Fibroblast of skin of left biceps (primary cell): ENCODE measurements around the gene C2orf68.
"Not testable (repeated sequence)": the region's sequence is repeated elsewhere in the genome, so short reads cannot be mapped to it uniquely, and the experiment has no call there.

Experiments used
- DNase-seq, 2 experiments: peaks; one replicate each; pipeline ENCODE4 v3.0.0-alpha.2; 2013; ENCODE audit warnings: low read depth in 2 of 2

Gene C2orf68

GRCh38 chr2:85628658-85629057 is 16.8 kb upstream of the C2orf68 start:
- DNase-seq, result no peak

- no peak for DNase-seq
Measured at GRCh38 chr2:85623991-85624390, 12.1 kb upstream of the C2orf68 start.

GRCh38 chr2:85621338-85621737 is 9.5 kb upstream of the C2orf68 start:
- no peak for DNase-seq

- no peak for DNase-seq
Measured at GRCh38 chr2:85619617-85620016, 7.8 kb upstream of the C2orf68 start.

- DNase-seq, result not testable (repeated sequence)
Measured at GRCh38 chr2:85617723-85618122, 5.9 kb upstream of the C2orf68 start.

GRCh38 chr2:85615413-85615728 is 3.5 kb upstream of the C2orf68 start:
- DNase-seq, result no peak

- DNase-seq, result not testable (repeated sequence)
Measured at GRCh38 chr2:85614757-85615156, 2.9 kb upstream of the C2orf68 start.

- no peak for DNase-seq
Measured at GRCh38 chr2:85613717-85614515, 2.0 kb upstream of the C2orf68 start.

- DNase-seq, result no peak
Measured at GRCh38 chr2:85611217-85611704, 605 bp downstream of the C2orf68 start.

GRCh38 chr2:85607268-85608215 is 4.3 kb downstream of the C2orf68 start:
- no peak for DNase-seq

- no peak for DNase-seq
Measured at GRCh38 chr2:85606116-85606455, 5.8 kb downstream of the C2orf68 start.

- DNase-seq, result peak; percentile 62 to 66
Measured at GRCh38 chr2:85605406-85606115, 6.3 kb downstream of the C2orf68 start.

GRCh38 chr2:85604568-85605339 is 7.1 kb downstream of the C2orf68 start:
- no peak for DNase-seq

GRCh38 chr2:85604133-85604444 is 7.8 kb downstream of the C2orf68 start:
- DNase-seq, result not testable (repeated sequence)

GRCh38 chr2:85602476-85603234 is 9.2 kb downstream of the C2orf68 start, which contains the start of gene TMEM150A:
TMEM150A (minus strand) TSS chr2:85602698; CDS start chr2:85601948, 750 bp downstream.
- peak; percentile 62 to 75 for DNase-seq

GRCh38 chr2:85601771-85602475 is 9.9 kb downstream of the C2orf68 start:
- DNase-seq, result no peak

GRCh38 chr2:85600951-85601770 is 10.7 kb downstream of the C2orf68 start:
- DNase-seq, result no peak

- no peak for DNase-seq
Measured at GRCh38 chr2:85600235-85600575, 11.7 kb downstream of the C2orf68 start.
